Natural killer cell (primary cell): ENCODE measurements around the gene DICER1. TPM values are rescaled to one million over a fixed set of nuclear protein-coding genes. Genes with fewer than 3 reads are reported as not detected.

Experiments
- ATAC-seq, 3 donors: fragments of 150-1000 bp in 2 of 3; fragments of 200-7000 bp in 1 of 3; cut with Tn5 transposase; 1 replicate in 1 of 3; 2 replicates in 2 of 3; pipeline ENCODE4 v1.10.0; 2021; ENCODE audit warnings: mild to moderate bottlenecking in 2 of 3, moderate library complexity in 2 of 3
- DNase-seq, 2 donors: peaks; one replicate each; pipeline versions ENCODE4 v3.0.0 to v3.0.0-alpha.2; 2013 to 2021; ENCODE audit warnings: mixed read lengths in 1 of 2
- H3K27ac ChIP-seq: one replicate; pipeline ENCODE4 v1.5.1; 2013; ENCODE audit warnings: mild to moderate bottlenecking, low read length
- H3K27me3 ChIP-seq: one replicate; pipeline ENCODE4 v1.6.1; 2013; ENCODE audit warnings: low read length; ENCODE audit not compliant: control insufficient read depth, insufficient read depth
- H3K36me3 ChIP-seq: one replicate; pipeline ENCODE4 v1.6.1; 2013; ENCODE audit warnings: low read length; ENCODE audit not compliant: control insufficient read depth, insufficient read depth
- H3K4me1 ChIP-seq: one replicate; pipeline ENCODE4 v1.6.1; 2013; ENCODE audit warnings: low read length; ENCODE audit not compliant: control insufficient read depth, insufficient read depth
- H3K4me3 ChIP-seq: one replicate; pipeline ENCODE4 v1.5.1; 2013; ENCODE audit warnings: low read length
- H3K9me3 ChIP-seq: one replicate; pipeline ENCODE4 v1.6.1; 2013; ENCODE audit warnings: low read length; ENCODE audit not compliant: control insufficient read depth, insufficient read depth
- H3K27ac Mint-ChIP-seq, 2 donors: one replicate each; pipeline ENCODE4 v1.8.0; 2022; ENCODE audit warnings: mild to moderate bottlenecking in 2 of 2, mixed read lengths in 2 of 2, moderate library complexity in 1 of 2
- H3K27me3 Mint-ChIP-seq, 2 donors: one replicate each; pipeline ENCODE4 v1.8.0; 2022; ENCODE audit warnings: low read depth in 2 of 2, mixed read lengths in 2 of 2
- H3K36me3 Mint-ChIP-seq: one replicate; pipeline ENCODE4 v1.8.0; 2022; ENCODE audit warnings: mixed read lengths
- H3K4me1 Mint-ChIP-seq, 2 donors: one replicate each; pipeline ENCODE4 v1.8.0; 2022; ENCODE audit warnings: mixed read lengths in 2 of 2
- H3K4me3 Mint-ChIP-seq: one replicate; pipeline ENCODE4 v1.8.0; 2022; ENCODE audit warnings: mild to moderate bottlenecking, moderate library complexity, mixed read lengths
- H3K9me3 Mint-ChIP-seq, 2 donors: one replicate each; pipeline ENCODE4 v1.8.0; 2022; ENCODE audit warnings: mixed read lengths in 2 of 2
- WGBS: methylation state at CpG from one replicate; pipeline ENCODE4 v1.1.7; 2013; ENCODE audit warnings: missing lambda C conversion rate; ENCODE audit not compliant: insufficient coverage; 5-methylcytosine and 5-hydroxymethylcytosine counted together
- intact Hi-C: fragments of 100-400 bp; cut with micrococcal nuclease; formaldehyde crosslinking; loops from one replicate; pipeline ENCODE4 v1.14.2; 2022
- total RNA-seq, 4 donors: library from RNA; stranded (reverse); fragments of 120-200 nt in 1 of 4; gene quantifications; one replicate each; pipeline versions ENCODE4 v1.2.3 to v1.2.4, GENCODE V29; 2013 to 2022
- TF ChIP-seq, protein P1 (sequence below): fragments of 200-600 bp; IDR thresholded peaks from one replicate; pipeline ENCODE4 v1.8.0; 2022; ENCODE audit warnings: antibody characterized with exemption

DICER1 gene
- total RNA-seq, 3 donors from 2014 or later (not counting 1 experiment from before 2014, with no cell fraction given) = 47.7 to 59.3 (median 52.9) TPM

DNA sequence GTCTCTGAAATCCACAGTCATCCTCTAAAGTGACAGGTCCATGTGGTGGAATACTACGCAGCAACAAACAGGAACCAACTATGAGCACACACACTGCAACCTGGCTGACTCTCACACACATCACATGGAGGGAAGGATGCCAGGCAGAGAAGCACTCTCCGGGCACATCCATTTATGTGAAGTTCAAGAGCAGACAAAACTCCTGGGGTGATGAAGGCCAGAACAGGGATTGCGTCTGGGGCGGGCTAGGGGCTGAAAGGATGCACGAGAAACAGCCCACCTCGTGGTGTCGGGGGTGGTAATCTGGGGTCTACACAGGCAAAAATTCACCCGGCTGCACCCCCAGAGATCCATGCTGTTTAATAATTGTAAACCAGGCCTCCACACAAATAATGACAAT is 100.2 kb downstream of the DICER1 start:
- ATAC-seq = no peak
- no peak overlapping the region for H3K27ac Mint-ChIP-seq
- 92% methylated on average over 8 of the region's 8 CpGs for WGBS

GRCh38 chr14:95056476-95056875 is 100.9 kb downstream of the DICER1 start:
- H3K4me3 Mint-ChIP-seq = no peak overlapping the region
- no peaks in the 10 kb centered on the region for H3K36me3 ChIP-seq
- DNase-seq (no peak), ATAC-seq (no peak)
- TF ChIP-seq, protein P1, sequence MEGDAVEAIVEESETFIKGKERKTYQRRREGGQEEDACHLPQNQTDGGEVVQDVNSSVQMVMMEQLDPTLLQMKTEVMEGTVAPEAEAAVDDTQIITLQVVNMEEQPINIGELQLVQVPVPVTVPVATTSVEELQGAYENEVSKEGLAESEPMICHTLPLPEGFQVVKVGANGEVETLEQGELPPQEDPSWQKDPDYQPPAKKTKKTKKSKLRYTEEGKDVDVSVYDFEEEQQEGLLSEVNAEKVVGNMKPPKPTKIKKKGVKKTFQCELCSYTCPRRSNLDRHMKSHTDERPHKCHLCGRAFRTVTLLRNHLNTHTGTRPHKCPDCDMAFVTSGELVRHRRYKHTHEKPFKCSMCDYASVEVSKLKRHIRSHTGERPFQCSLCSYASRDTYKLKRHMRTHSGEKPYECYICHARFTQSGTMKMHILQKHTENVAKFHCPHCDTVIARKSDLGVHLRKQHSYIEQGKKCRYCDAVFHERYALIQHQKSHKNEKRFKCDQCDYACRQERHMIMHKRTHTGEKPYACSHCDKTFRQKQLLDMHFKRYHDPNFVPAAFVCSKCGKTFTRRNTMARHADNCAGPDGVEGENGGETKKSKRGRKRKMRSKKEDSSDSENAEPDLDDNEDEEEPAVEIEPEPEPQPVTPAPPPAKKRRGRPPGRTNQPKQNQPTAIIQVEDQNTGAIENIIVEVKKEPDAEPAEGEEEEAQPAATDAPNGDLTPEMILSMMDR = no peak
- 88% methylated on average over 10 of the region's 10 CpGs for WGBS
- H3K4me3 ChIP-seq = no peak overlapping the region
- no peaks in the 10 kb centered on the region for H3K4me1 Mint-ChIP-seq
- no peaks in the 10 kb centered on the region for H3K27me3 Mint-ChIP-seq
- H3K27ac Mint-ChIP-seq = no peak overlapping the region
- intact Hi-C loops = no loop called here
- H3K27ac ChIP-seq = no peak overlapping the region
- H3K9me3 Mint-ChIP-seq = no peaks in the 10 kb centered on the region
- H3K9me3 ChIP-seq = no peaks in the 10 kb centered on the region
- H3K27me3 ChIP-seq = no peaks in the 10 kb centered on the region
- no peaks in the 10 kb centered on the region for H3K4me1 ChIP-seq
- H3K36me3 Mint-ChIP-seq = no peaks in the 10 kb centered on the region

More for the DNA sequence above, 100.2 kb downstream of the DICER1 start:
- no peak overlapping the region for H3K4me3 Mint-ChIP-seq
- H3K4me1 Mint-ChIP-seq = no peaks in the 10 kb centered on the region
- Histone ChIP-seq H3K27ac (no peak overlapping the region), H3K9me3 (no peaks in the 10 kb centered on the region), H3K4me1 (no peaks in the 10 kb centered on the region), H3K27me3 (no peaks in the 10 kb centered on the region), H3K36me3 (no peaks in the 10 kb centered on the region), H3K4me3 (no peak overlapping the region)
- no peaks in the 10 kb centered on the region for H3K36me3 Mint-ChIP-seq
- TF ChIP-seq, protein P1 = no peak
- no peak for DNase-seq
- H3K9me3 Mint-ChIP-seq = no peaks in the 10 kb centered on the region
- intact Hi-C loops = no loop called here
- H3K27me3 Mint-ChIP-seq = no peaks in the 10 kb centered on the region

DNA sequence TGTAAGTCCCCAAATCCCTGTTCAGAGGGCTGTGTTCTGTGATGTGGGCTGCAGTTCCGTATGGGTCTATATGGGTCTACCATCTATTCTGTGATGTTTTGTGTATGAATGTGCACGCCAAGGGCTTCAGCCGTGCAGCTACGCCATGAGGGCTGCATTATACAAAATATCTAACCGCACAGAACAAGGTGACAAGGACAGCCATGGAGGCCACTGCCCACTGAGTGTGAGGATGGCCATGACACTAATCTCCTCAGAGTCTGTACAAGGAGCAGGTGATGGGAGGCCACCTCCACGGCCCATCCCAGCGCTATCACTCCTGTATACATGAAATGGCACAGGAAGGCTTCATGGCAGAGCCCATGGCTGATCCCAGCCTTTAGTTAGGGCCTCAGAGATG is 102.0 kb downstream of the DICER1 start:
- Histone ChIP-seq H3K9me3 (no peaks in the 10 kb centered on the region), H3K4me3 (no peak overlapping the region), H3K4me1 (no peaks in the 10 kb centered on the region), H3K27me3 (no peaks in the 10 kb centered on the region), H3K27ac (no peak overlapping the region), H3K36me3 (no peaks in the 10 kb centered on the region)
- Mint-ChIP-seq H3K9me3 (no peaks in the 10 kb centered on the region), H3K4me3 (no peak overlapping the region), H3K27me3 (no peaks in the 10 kb centered on the region), H3K36me3 (no peaks in the 10 kb centered on the region), H3K4me1 (no peaks in the 10 kb centered on the region), H3K27ac (no peak overlapping the region)
- TF ChIP-seq, protein P1 = no peak
- 94% methylated on average over 7 of the region's 7 CpGs for WGBS
- ATAC-seq = no peak
- intact Hi-C loops = no loop called here
- DNase-seq = no peak
